ENCODE data around the gene LYPD6B.

LYPD6B gene, protein sequence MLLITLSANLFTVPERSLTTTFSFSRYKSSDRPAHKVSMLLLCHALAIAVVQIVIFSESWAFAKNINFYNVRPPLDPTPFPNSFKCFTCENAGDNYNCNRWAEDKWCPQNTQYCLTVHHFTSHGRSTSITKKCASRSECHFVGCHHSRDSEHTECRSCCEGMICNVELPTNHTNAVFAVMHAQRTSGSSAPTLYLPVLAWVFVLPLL

DNA sequence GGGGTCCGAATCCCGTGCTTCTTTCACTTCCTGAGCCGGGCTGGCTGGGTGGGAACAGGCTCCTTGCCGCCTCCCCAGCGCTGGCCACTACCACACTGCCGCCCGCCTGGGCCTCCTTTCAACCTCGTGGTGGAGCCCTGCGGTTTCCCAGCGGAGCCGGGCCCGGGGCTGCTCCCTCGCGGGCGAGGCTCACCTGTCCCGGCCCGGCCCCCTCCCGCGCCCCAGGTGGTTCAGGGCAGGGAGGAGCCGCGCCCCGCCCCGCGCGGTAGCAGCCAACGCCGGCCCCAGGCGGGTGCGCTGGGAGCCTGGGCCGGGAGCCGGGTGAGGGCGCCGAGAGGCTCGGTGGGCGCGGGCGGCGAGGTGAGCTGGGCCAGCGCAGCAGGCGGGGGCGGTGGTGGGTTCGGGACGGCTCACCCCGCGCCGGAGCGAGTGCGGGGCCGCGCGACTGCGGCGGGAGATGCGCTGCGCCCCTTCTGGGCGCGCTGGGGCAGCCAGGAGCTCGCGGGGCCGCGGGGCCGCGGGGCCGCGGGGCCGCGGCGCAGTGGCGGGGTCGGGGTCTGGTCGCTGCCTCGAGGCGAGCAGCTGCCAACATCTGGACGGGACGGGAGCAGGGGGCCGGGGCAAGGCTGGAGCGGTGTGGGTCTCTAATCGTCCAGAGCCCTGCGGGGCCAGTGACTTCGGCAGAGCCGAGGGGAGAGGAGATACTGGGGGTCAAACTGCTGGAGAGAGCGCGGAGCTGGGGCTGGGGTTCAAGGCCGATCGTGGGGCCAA, at the start of gene LYPD6B:
Gene LYPD6B (plus strand): TSS at position 258 of the 771 bp plus-strand sequence. CDS start 92,250 bp downstream, outside the sequence.
- TF ChIP-seq, protein P1, sequence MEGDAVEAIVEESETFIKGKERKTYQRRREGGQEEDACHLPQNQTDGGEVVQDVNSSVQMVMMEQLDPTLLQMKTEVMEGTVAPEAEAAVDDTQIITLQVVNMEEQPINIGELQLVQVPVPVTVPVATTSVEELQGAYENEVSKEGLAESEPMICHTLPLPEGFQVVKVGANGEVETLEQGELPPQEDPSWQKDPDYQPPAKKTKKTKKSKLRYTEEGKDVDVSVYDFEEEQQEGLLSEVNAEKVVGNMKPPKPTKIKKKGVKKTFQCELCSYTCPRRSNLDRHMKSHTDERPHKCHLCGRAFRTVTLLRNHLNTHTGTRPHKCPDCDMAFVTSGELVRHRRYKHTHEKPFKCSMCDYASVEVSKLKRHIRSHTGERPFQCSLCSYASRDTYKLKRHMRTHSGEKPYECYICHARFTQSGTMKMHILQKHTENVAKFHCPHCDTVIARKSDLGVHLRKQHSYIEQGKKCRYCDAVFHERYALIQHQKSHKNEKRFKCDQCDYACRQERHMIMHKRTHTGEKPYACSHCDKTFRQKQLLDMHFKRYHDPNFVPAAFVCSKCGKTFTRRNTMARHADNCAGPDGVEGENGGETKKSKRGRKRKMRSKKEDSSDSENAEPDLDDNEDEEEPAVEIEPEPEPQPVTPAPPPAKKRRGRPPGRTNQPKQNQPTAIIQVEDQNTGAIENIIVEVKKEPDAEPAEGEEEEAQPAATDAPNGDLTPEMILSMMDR (conservative IDR thresholded peaks at IDR 0.05; ENCODE audit: control insufficient read depth, insufficient read depth, low read depth, low read length), result no peak
- no peak for DNase-seq (ENCODE audit: low read depth)
- H3K4me3 ChIP-seq (ENCODE audit: control insufficient read depth, low read depth, low read length), result no peak within 1 kb of the TSS

DNA sequence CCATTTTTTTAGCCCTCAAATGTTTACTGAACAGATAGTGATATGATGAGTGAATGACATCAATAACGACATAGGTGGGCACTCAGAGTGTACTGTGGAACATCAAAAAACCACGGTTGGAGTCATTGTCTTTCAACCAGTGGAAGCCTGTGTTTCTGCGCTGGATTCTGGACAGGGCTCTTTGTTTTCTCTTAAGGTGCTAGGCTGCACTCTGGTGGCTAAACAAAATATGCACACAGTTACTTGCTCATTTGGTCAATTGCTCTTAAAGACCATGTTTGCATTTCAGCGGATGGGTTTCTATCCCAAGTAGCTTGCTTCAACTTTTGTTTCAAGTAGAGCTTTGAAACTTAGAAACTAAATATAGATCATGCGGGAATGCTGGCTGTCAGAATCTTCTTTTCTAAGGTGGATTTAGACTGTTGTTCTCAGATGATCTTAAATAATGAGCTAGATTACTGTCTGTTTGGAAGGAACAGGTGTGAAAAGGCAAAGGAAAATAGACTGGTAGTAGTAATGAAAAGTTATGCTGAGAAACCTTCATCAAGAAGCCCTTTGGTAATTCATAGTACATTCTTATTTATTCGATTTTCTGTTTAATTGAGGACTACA, 48.5 kb upstream of the LYPD6B start:
- DNase-seq (ENCODE audit: low read depth), result peak; percentile 84
- TF ChIP-seq, protein P1 (conservative IDR thresholded peaks at IDR 0.05; ENCODE audit: control insufficient read depth, insufficient read depth, low read depth, low read length), result peak; percentile 76
- H3K4me3 ChIP-seq (ENCODE audit: control insufficient read depth, low read depth, low read length), result no peak overlapping the region

DNA sequence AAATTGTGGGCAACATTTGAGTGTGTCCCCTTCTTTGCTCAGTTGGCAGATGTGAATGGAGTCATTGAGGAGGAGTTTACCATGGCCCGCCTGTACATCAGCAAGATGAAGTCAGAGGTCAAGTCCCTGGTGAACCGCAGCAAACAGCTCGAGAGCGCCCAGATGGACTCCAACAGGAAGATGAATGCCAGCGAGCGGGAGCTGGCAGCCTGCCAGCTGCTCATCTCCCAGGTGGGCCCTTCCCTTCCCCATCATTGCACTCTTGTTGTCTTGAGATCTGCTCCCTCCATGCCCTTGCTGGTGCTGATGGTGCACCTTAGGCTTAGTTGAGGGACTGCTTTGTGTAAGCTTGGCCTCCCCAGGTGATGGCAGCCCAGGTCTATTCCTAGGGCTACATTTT, 47.5 kb upstream of the LYPD6B start:
- H3K4me3 ChIP-seq (ENCODE audit: control insufficient read depth, low read depth, low read length), result no peak overlapping the region
- DNase-seq (ENCODE audit: low read depth), result no peak
- TF ChIP-seq, protein P1 (conservative IDR thresholded peaks at IDR 0.05; ENCODE audit: control insufficient read depth, insufficient read depth, low read depth, low read length), result no peak

DNA sequence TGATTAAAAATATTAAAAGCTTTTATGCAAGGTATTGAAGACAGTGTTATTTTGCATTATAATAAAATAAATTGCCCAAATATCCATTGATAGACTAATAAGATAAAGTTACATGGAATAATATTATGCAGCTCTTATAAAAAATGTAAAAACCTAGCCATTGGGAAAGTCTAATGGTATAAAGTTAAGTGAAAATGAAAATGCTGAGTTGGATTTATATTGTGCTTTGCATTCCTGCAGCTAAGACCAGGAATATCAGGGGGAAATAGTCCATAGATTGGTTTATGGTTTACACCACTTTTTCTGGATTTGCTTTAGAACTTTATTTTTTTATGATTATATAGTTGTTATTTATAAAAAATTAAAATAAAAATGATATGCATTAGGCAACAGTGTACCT, 46.1 kb upstream of the LYPD6B start:
- no peak overlapping the region for H3K4me3 ChIP-seq (ENCODE audit: control insufficient read depth, low read depth, low read length)
- TF ChIP-seq, protein P1 (conservative IDR thresholded peaks at IDR 0.05; ENCODE audit: control insufficient read depth, insufficient read depth, low read depth, low read length), result no peak
- no peak for DNase-seq (ENCODE audit: low read depth)

DNA sequence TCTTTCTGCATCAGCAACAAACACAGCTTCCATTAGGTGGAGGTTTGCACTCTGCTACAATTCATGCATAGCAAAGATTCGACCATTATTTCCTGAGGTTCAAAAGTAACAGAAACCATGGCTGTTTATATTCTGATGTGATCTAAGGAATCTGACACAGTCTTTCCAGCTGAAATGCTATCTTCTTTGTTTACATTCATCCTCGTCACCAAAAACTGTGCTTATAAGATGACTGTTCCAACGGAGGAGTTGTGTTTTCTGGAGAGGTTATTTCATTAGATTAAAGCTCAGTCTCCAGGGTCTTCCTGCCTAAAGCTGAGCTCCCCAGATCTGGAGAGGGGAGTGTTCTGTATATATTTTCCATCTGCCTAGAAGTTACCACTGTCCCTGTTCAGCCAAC, 45.1 kb upstream of the LYPD6B start:
- TF ChIP-seq, protein P1 (conservative IDR thresholded peaks at IDR 0.05; ENCODE audit: control insufficient read depth, insufficient read depth, low read depth, low read length), result no peak
- no peak for DNase-seq (ENCODE audit: low read depth)
- no peak overlapping the region for H3K4me3 ChIP-seq (ENCODE audit: control insufficient read depth, low read depth, low read length)

DNA sequence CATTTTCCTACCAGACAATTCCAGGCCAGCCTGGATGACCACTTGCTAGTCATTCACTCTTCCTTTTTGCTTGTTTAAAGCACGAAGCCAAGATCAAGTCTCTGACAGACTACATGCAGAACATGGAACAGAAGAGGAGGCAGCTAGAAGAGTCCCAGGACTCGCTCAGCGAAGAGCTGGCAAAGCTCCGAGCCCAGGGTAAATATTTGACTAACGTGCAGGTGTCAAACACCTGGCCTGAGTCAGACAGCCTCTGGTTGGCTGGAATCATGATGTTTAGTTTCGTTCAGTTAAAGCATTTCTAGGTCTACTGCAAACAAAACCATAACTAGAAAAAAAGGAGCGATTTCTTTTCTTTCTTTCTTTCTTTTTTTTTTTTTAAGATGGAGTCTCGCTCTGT, 44.2 kb upstream of the LYPD6B start:
- TF ChIP-seq, protein P1 (conservative IDR thresholded peaks at IDR 0.05; ENCODE audit: control insufficient read depth, insufficient read depth, low read depth, low read length), result no peak
- no peak overlapping the region for H3K4me3 ChIP-seq (ENCODE audit: control insufficient read depth, low read depth, low read length)
- DNase-seq (ENCODE audit: low read depth), result no peak
